CD4-positive, alpha-beta memory T cell (primary cell): Measurements from ENCODE around the gene LHFPL3. TPM values are rescaled to one million over a fixed set of nuclear protein-coding genes. Genes with fewer than 3 reads are reported as not detected.
A peak's percentile ranks its signal among the peaks of the same experiment; 100 is the strongest.

Experiments used
- CTCF ChIA-PET: fragments of 350-600 bp; sonication (Branson Sonifier 250); formaldehyde crosslinking; loops from one replicate; lab custom pipeline; 2021; ENCODE audit warnings: inconsistent platforms; ENCODE audit not compliant: partially characterized antibody; lab: Charles Lee
- POLR2A ChIA-PET: fragments of 350-600 bp; sonication (Branson Sonifier 250); formaldehyde crosslinking; loops from one replicate; lab custom pipeline; 2021; ENCODE audit not compliant: partially characterized antibody; lab: Charles Lee
- DNase-seq, 5 donors: peaks; one replicate each; pipeline versions ENCODE4 v3.0.0 to v3.0.0-alpha.2; 2020 to 2022; ENCODE audit warnings: mixed read lengths in 1 of 5
- H3K27ac ChIP-seq: one replicate; pipeline ENCODE4 v1.7.0; 2013; ENCODE audit warnings: low read depth, low read length
- H3K27me3 ChIP-seq: 2 replicates; pipeline ENCODE4 v1.7.0; 2013; ENCODE audit warnings: mild to moderate bottlenecking, low read length, moderate library complexity; ENCODE audit not compliant: insufficient read depth
- H3K36me3 ChIP-seq: 2 replicates; pipeline ENCODE4 v1.7.0; 2013; ENCODE audit warnings: mild to moderate bottlenecking, low read length, moderate library complexity; ENCODE audit not compliant: insufficient read depth
- H3K4me1 ChIP-seq: 2 replicates; pipeline ENCODE4 v1.7.0; 2013; ENCODE audit warnings: mild to moderate bottlenecking, low read length, moderate library complexity; ENCODE audit not compliant: insufficient read depth
- H3K4me3 ChIP-seq, 2 donors: one replicate each; pipeline ENCODE4 v1.7.0; 2013; ENCODE audit warnings: low read length in 2 of 2, mild to moderate bottlenecking in 1 of 2
- H3K9me3 ChIP-seq, 2 donors: one replicate each; pipeline ENCODE4 v1.7.0; 2013; ENCODE audit warnings: low read length in 2 of 2, control low read depth in 1 of 2; ENCODE audit not compliant: control insufficient read depth in 1 of 2
- H3K27ac Mint-ChIP-seq, 7 donors: one replicate each; pipeline ENCODE4 v1.8.0; 2020 to 2021; ENCODE audit warnings: mixed read lengths in 7 of 7, mild to moderate bottlenecking in 6 of 7, inconsistent platforms in 3 of 7, moderate library complexity in 3 of 7
- H3K27me3 Mint-ChIP-seq, 2 donors: one replicate each; pipeline ENCODE4 v1.8.0; 2020 to 2021; ENCODE audit warnings: mixed read lengths in 2 of 2
- H3K36me3 Mint-ChIP-seq, 2 donors: one replicate each; pipeline ENCODE4 v1.8.0; 2020 to 2021; ENCODE audit warnings: mixed read lengths in 2 of 2, inconsistent platforms in 1 of 2, mild to moderate bottlenecking in 1 of 2
- H3K4me1 Mint-ChIP-seq, 4 donors: one replicate each; pipeline ENCODE4 v1.8.0; 2020 to 2021; ENCODE audit warnings: mixed read lengths in 4 of 4, mild to moderate bottlenecking in 1 of 4
- H3K4me3 Mint-ChIP-seq, 8 donors: one replicate each; pipeline ENCODE4 v1.8.0; 2020 to 2021; ENCODE audit warnings: mixed read lengths in 8 of 8, mild to moderate bottlenecking in 7 of 8, moderate library complexity in 6 of 8, inconsistent platforms in 3 of 8
- H3K9me3 Mint-ChIP-seq, 8 donors: one replicate each; pipeline ENCODE4 v1.8.0; 2020 to 2021; ENCODE audit warnings: mixed read lengths in 8 of 8, mild to moderate bottlenecking in 5 of 8, inconsistent platforms in 3 of 8, moderate library complexity in 1 of 8
- intact Hi-C: fragments of 100-400 bp; cut with micrococcal nuclease; formaldehyde crosslinking; loops from one replicate; pipeline ENCODE4 v1.15.1; 2023
- polyA plus RNA-seq, 2 donors: library from polyadenylated mRNA; unstranded; fragments of 300-500 nt; fragmentation: Illumina TruSeq; gene quantifications; one replicate each; pipeline ENCODE4 v1.2.3, GENCODE V29; 2021
- total RNA-seq, 2 experiments: library from RNA; stranded (reverse); gene quantifications; one replicate each; pipeline ENCODE4 v1.2.3, GENCODE V29; 2021

LHFPL3 gene
- total and polyA plus RNA-seq, 4 experiments from 2014 or later = not detected

DNA sequence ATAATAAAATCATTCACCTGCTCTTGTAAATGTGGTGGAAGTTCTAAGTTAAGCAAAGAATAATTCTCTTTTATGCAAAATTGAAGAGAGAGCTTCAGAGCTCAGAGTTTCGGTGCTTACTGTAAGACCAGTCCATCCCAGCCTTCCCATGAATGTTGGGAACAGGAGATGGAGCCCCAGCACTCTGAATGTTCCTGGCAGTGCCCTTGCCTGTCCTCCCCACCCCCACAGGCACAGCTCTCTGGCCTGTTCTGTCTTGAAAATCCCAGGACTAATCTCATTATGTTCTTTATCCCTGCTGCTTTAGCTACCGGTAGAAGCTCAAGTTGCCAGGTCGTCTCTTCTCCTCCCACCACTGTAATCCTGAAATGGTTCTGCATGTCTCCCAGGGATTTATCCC lies 29.1 kb upstream of the LHFPL3 start:
- Mint-ChIP-seq H3K4me1 (no peaks in the 10 kb centered on the region), H3K27me3 (peaks cover 7 to 17% of the 10 kb centered on the region in 2 donors), H3K4me3 (no peak overlapping the region), H3K36me3 (no peaks in the 10 kb centered on the region), H3K27ac (no peak overlapping the region), H3K9me3 (peaks cover 0 to 15% (median 3%) of the 10 kb centered on the region in 8 donors)
- H3K4me1 ChIP-seq = no peaks in the 10 kb centered on the region
- no peaks in the 10 kb centered on the region for H3K36me3 ChIP-seq
- H3K27ac ChIP-seq = no peak overlapping the region
- no peak overlapping the region for H3K4me3 ChIP-seq
- intact Hi-C loops = no loop called here
- ChIA-PET CTCF (no interaction called here), POLR2A (no interaction called here)
- H3K9me3 ChIP-seq = no peaks in the 10 kb centered on the region
- no peak for DNase-seq
- no peaks in the 10 kb centered on the region for H3K27me3 ChIP-seq

GRCh38 chr7:104299777-104300176 lies 28.6 kb upstream of the LHFPL3 start:
- CTCF ChIA-PET = no interaction called here
- no peak for DNase-seq
- Histone ChIP-seq H3K36me3 (no peaks in the 10 kb centered on the region), H3K4me1 (no peaks in the 10 kb centered on the region), H3K4me3 (no peak overlapping the region), H3K27me3 (no peaks in the 10 kb centered on the region), H3K9me3 (no peaks in the 10 kb centered on the region), H3K27ac (no peak overlapping the region)
- H3K27ac Mint-ChIP-seq = no peak overlapping the region
- H3K4me1 Mint-ChIP-seq = no peaks in the 10 kb centered on the region
- peaks cover 0 to 15% (median 3%) of the 10 kb centered on the region in 8 donors for H3K9me3 Mint-ChIP-seq
- intact Hi-C loops = no loop called here
- no peak overlapping the region for H3K4me3 Mint-ChIP-seq
- H3K36me3 Mint-ChIP-seq = no peaks in the 10 kb centered on the region
- H3K27me3 Mint-ChIP-seq = peaks cover 7 to 16% of the 10 kb centered on the region in 2 donors
- POLR2A ChIA-PET = no interaction called here

DNA sequence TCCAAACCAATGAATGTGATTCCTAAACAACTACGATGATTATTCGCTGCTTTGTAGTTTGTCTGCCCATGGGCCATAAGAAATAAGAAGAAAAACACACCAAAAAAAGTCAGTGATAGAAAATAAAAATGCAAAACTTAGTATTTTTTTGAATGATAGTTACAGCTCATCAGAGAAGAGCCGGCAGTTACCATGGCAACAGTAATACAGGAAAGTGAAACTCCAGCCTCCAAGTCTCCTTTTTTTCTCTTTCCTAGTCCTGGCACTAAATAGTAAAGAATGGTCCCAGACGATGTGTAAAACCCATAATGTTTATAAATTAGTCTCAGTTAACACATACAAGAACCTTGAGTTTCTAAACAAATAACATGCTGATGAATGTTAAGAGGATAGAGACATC lies 21.6 kb upstream of the LHFPL3 start:
- Histone ChIP-seq H3K27ac (no peak overlapping the region), H3K9me3 (no peaks in the 10 kb centered on the region), H3K4me1 (no peaks in the 10 kb centered on the region), H3K4me3 (no peak overlapping the region), H3K36me3 (no peaks in the 10 kb centered on the region), H3K27me3 (no peaks in the 10 kb centered on the region)
- Mint-ChIP-seq H3K9me3 (peaks cover 0 to 2% (median 0%) of the 10 kb centered on the region in 8 donors), H3K36me3 (no peaks in the 10 kb centered on the region), H3K27ac (peak overlapping the region in 1 of 7 donors; percentile 5), H3K4me1 (no peaks in the 10 kb centered on the region), H3K4me3 (no peak overlapping the region), H3K27me3 (peaks cover 0 to 4% of the 10 kb centered on the region in 2 donors)
- intact Hi-C loops = no loop called here
- ChIA-PET POLR2A (no interaction called here), CTCF (no interaction called here)
- DNase-seq = no peak

DNA sequence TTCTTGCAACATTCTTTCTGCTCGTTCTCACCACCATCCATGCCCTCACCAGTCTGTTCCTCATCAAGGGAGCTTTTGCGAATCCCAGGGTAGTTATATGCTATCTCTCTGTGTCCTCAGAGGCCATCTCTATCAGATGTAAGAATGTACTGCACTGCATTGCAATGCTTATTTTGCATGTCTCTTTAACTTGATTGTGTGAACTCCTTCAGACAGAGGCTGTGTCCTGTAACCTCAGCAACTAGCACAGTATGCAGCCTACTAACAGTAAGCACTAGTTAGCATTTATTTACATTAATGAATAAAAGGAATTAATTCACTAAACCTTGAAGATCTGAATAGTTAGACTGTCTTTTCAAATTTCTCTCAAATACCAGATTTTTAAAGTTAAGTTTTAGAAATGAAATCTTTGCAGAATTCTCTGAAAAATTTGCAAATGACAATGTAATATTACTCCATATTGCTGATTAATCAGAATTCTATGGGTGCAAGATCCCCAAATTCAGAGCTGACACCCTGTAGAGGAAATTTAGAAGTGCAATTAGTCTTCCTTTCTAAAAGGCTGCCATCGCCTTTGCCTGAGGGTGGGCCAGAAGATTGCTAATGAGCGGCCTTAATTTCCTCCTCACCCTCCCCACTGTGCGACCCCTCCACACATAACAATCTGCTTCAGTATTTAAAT lies 10.3 kb upstream of the LHFPL3 start:
- H3K36me3 Mint-ChIP-seq = no peaks in the 10 kb centered on the region
- H3K27me3 Mint-ChIP-seq = no peaks in the 10 kb centered on the region
- no peak for DNase-seq
- no peak overlapping the region for H3K4me3 Mint-ChIP-seq
- H3K4me1 ChIP-seq = no peaks in the 10 kb centered on the region
- H3K9me3 Mint-ChIP-seq = peaks cover 5 to 52% (median 28%) of the 10 kb centered on the region in 8 donors
- H3K9me3 ChIP-seq = no peaks in the 10 kb centered on the region
- no peaks in the 10 kb centered on the region for H3K4me1 Mint-ChIP-seq
- no peak overlapping the region for H3K4me3 ChIP-seq
- H3K27me3 ChIP-seq = no peaks in the 10 kb centered on the region
- H3K36me3 ChIP-seq = no peaks in the 10 kb centered on the region
- ChIA-PET CTCF (no interaction called here), POLR2A (no interaction called here)
- H3K27ac Mint-ChIP-seq = no peak overlapping the region
- intact Hi-C loops = no loop called here
- H3K27ac ChIP-seq = no peak overlapping the region

GRCh38 chr7:104327534-104327933 lies 869 bp upstream of the LHFPL3 start:
- Mint-ChIP-seq H3K4me1 (peaks cover 8 to 12% (median 10%) of the 10 kb centered on the region in 4 donors), H3K9me3 (peaks cover 0 to 8% (median 0%) of the 10 kb centered on the region in 8 donors), H3K27me3 (peaks cover 39 to 48% of the 10 kb centered on the region in 2 donors), H3K27ac (no peak overlapping the region), H3K36me3 (no peaks in the 10 kb centered on the region), H3K4me3 (peak overlapping the region in 2 of 8 donors; percentile 22 to 47)
- Histone ChIP-seq H3K36me3 (no peaks in the 10 kb centered on the region), H3K27me3 (peaks cover 15% of the 10 kb centered on the region), H3K4me1 (no peaks in the 10 kb centered on the region), H3K9me3 (no peaks in the 10 kb centered on the region), H3K4me3 (no peak overlapping the region), H3K27ac (no peak overlapping the region)
- POLR2A ChIA-PET = no interaction called here
- intact Hi-C loops = no loop called here
- DNase-seq = no peak
- CTCF ChIA-PET = no interaction called here

DNA sequence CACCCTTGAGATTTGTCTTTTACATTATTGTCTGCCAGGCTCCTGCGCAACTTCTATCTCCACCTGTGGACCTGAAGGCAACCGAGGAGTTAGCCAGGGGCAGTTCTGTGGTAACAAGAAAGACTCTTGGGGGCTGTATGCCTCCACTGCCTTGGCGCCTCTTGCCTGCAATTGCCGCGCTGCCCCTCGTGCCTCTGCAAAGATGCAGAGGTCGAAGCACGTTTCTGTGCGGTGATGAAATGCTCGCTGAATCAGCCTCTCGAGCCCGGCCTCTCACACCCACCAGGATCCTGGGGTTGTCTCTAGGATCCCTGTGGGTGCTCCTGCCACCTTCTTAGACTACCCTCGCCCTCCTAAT lies 486 bp upstream of the LHFPL3 start:
- DNase-seq = no peak
- Histone ChIP-seq H3K27me3 (peaks cover 15% of the 10 kb centered on the region), H3K36me3 (no peaks in the 10 kb centered on the region), H3K4me1 (no peaks in the 10 kb centered on the region), H3K9me3 (no peaks in the 10 kb centered on the region), H3K4me3 (no peak overlapping the region), H3K27ac (no peak overlapping the region)
- Mint-ChIP-seq H3K27ac (no peak overlapping the region), H3K4me3 (peak overlapping the region in 1 of 8 donors; percentile 3), H3K9me3 (peaks cover 0 to 6% (median 0%) of the 10 kb centered on the region in 8 donors), H3K36me3 (no peaks in the 10 kb centered on the region), H3K4me1 (peaks cover 8 to 12% (median 10%) of the 10 kb centered on the region in 4 donors), H3K27me3 (peaks cover 40 to 49% of the 10 kb centered on the region in 2 donors)
- CTCF ChIA-PET = no interaction called here
- intact Hi-C loops = no loop called here
- POLR2A ChIA-PET = no interaction called here

GRCh38 chr7:104328970-104329825 lies 795 bp downstream of the LHFPL3 start:
- Histone ChIP-seq H3K36me3 (no peaks in the 10 kb centered on the region), H3K27ac (no peak overlapping the region), H3K9me3 (no peaks in the 10 kb centered on the region), H3K4me3 (no peak overlapping the region), H3K4me1 (no peaks in the 10 kb centered on the region), H3K27me3 (peaks cover 15% of the 10 kb centered on the region)
- no peaks in the 10 kb centered on the region for H3K9me3 Mint-ChIP-seq
- ChIA-PET POLR2A (no interaction called here), CTCF (no interaction called here)
- no peaks in the 10 kb centered on the region for H3K36me3 Mint-ChIP-seq
- peaks cover 8 to 12% (median 10%) of the 10 kb centered on the region in 4 donors for H3K4me1 Mint-ChIP-seq
- no peak overlapping the region for H3K27ac Mint-ChIP-seq
- H3K4me3 Mint-ChIP-seq = peak overlapping the region in 6 of 8 donors; percentile 14 to 73 (median 30)
- peaks cover 46 to 49% of the 10 kb centered on the region in 2 donors for H3K27me3 Mint-ChIP-seq
- intact Hi-C loops = no loop called here
- DNase-seq = no peak
